ACC112 (cell line): ENCODE results near the gene REN.

Experiments used
- H2AFZ ChIP-seq: fragments of 200-600 bp; sonication (generic); one replicate; pipeline ENCODE4 v1.6.0; 2017; ENCODE audit warnings: antibody characterized with exemption, low read length; ENCODE audit not compliant: unreplicated experiment
- H3K27ac ChIP-seq: fragments of 200-600 bp; sonication (generic); 2 replicates; pipeline ENCODE4 v1.5.1; 2014; ENCODE audit warnings: low read depth, mild to moderate bottlenecking, antibody characterized with exemption, low read length, moderate library complexity
- H3K27me3 ChIP-seq: fragments of 200-600 bp; sonication (generic); 2 replicates; pipeline ENCODE4 v1.6.1; 2014; ENCODE audit warnings: mild to moderate bottlenecking, antibody characterized with exemption, low read length, moderate library complexity, mixed read lengths; ENCODE audit not compliant: insufficient read depth
- H3K36me3 ChIP-seq: fragments of 200-600 bp; sonication (generic); 2 replicates; pipeline ENCODE4 v1.6.1; 2016; ENCODE audit warnings: mild to moderate bottlenecking, antibody characterized with exemption, low read length, moderate library complexity, mixed read lengths; ENCODE audit not compliant: insufficient read depth
- H3K4me1 ChIP-seq: fragments of 200-600 bp; sonication (generic); one replicate; pipeline ENCODE4 v1.6.1; 2016; ENCODE audit warnings: low read length, mixed read lengths; ENCODE audit not compliant: insufficient read depth, unreplicated experiment, control insufficient read depth
- H3K4me3 ChIP-seq: fragments of 200-600 bp; sonication (generic); 2 replicates; pipeline ENCODE4 v1.5.1; 2014; ENCODE audit warnings: mild to moderate bottlenecking, low read depth, low read length
- H3K79me2 ChIP-seq: fragments of 200-600 bp; sonication (generic); one replicate; pipeline ENCODE4 v1.6.0; 2016; ENCODE audit warnings: low read length; ENCODE audit not compliant: control insufficient read depth, unreplicated experiment, insufficient read depth

REN gene

GRCh38 chr1:204166219-204166618 is at the start of gene REN:
Gene REN, minus strand, starts transcription at chr1:204166337. Its CDS starts 44 bp downstream, at chr1:204166293.
- Histone ChIP-seq H3K4me1 (no peaks in the 10 kb centered on the region), H2AFZ (no peak within 1 kb of the TSS), H3K4me3 (no peak within 1 kb of the TSS), H3K27ac (no peak within 1 kb of the TSS), H3K79me2 (no peaks in the 10 kb centered on the region), H3K27me3 (no peaks in the 10 kb centered on the region), H3K36me3 (no peaks in the 10 kb centered on the region)

GRCh38 chr1:204213668-204214662 is 47.8 kb upstream of the REN start, which contains the start of gene GOLT1A:
Gene GOLT1A, minus strand, starts transcription at chr1:204213988. Its CDS starts 82 bp downstream, at chr1:204213906.
- Histone ChIP-seq H3K27me3 (peaks cover 23% of the 10 kb centered on the region), H3K27ac (no peak within 1 kb of the TSS), H2AFZ (peak within 1 kb of the TSS; percentile 48), H3K79me2 (no peaks in the 10 kb centered on the region), H3K4me3 (peak within 1 kb of the TSS; percentile 42; the same call in 1 of the 2 replicates), H3K4me1 (no peaks in the 10 kb centered on the region), H3K36me3 (no peaks in the 10 kb centered on the region)

- H3K27me3 ChIP-seq, result peaks cover 29% of the 10 kb centered on the region
- no peak overlapping the region for H3K4me3 ChIP-seq
- H3K4me1 ChIP-seq, result no peaks in the 10 kb centered on the region
- no peaks in the 10 kb centered on the region for H3K36me3 ChIP-seq
- H3K79me2 ChIP-seq, result no peaks in the 10 kb centered on the region
- H2AFZ ChIP-seq, result no peak overlapping the region
- no peak overlapping the region for H3K27ac ChIP-seq
Measured at GRCh38 chr1:204212715-204213114, 46.6 kb upstream of the REN start.

- no peak overlapping the region for H2AFZ ChIP-seq
- H3K36me3 ChIP-seq, result no peaks in the 10 kb centered on the region
- H3K79me2 ChIP-seq, result no peaks in the 10 kb centered on the region
- H3K27ac ChIP-seq, result no peak overlapping the region
- H3K4me1 ChIP-seq, result no peaks in the 10 kb centered on the region
- no peak overlapping the region for H3K4me3 ChIP-seq
- peaks cover 39% of the 10 kb centered on the region for H3K27me3 ChIP-seq
Measured at GRCh38 chr1:204211046-204211445, 44.9 kb upstream of the REN start.

- Histone ChIP-seq H3K27me3 (peaks cover 61% of the 10 kb centered on the region), H3K27ac (no peak overlapping the region), H2AFZ (no peak overlapping the region), H3K4me3 (no peak overlapping the region), H3K4me1 (no peaks in the 10 kb centered on the region), H3K36me3 (no peaks in the 10 kb centered on the region), H3K79me2 (no peaks in the 10 kb centered on the region)
Measured at GRCh38 chr1:204207136-204207616, 41.0 kb upstream of the REN start.

GRCh38 chr1:204206121-204206520 is 40.0 kb upstream of the REN start:
- H3K4me3 ChIP-seq, result no peak overlapping the region
- H3K36me3 ChIP-seq, result no peaks in the 10 kb centered on the region
- peaks cover 61% of the 10 kb centered on the region for H3K27me3 ChIP-seq
- H3K79me2 ChIP-seq, result no peaks in the 10 kb centered on the region
- no peaks in the 10 kb centered on the region for H3K4me1 ChIP-seq
- no peak overlapping the region for H2AFZ ChIP-seq
- H3K27ac ChIP-seq, result no peak overlapping the region

GRCh38 chr1:204205486-204205885 is 39.3 kb upstream of the REN start:
- no peak overlapping the region for H2AFZ ChIP-seq
- no peak overlapping the region for H3K27ac ChIP-seq
- H3K36me3 ChIP-seq, result no peaks in the 10 kb centered on the region
- no peaks in the 10 kb centered on the region for H3K79me2 ChIP-seq
- peaks cover 61% of the 10 kb centered on the region for H3K27me3 ChIP-seq
- no peaks in the 10 kb centered on the region for H3K4me1 ChIP-seq
- H3K4me3 ChIP-seq, result no peak overlapping the region

- no peaks in the 10 kb centered on the region for H3K79me2 ChIP-seq
- no peak overlapping the region for H3K4me3 ChIP-seq
- no peak overlapping the region for H2AFZ ChIP-seq
- no peaks in the 10 kb centered on the region for H3K4me1 ChIP-seq
- H3K36me3 ChIP-seq, result no peaks in the 10 kb centered on the region
- peaks cover 61% of the 10 kb centered on the region for H3K27me3 ChIP-seq
- H3K27ac ChIP-seq, result no peak overlapping the region
Measured at GRCh38 chr1:204204944-204205343, 38.8 kb upstream of the REN start.

- Histone ChIP-seq H3K36me3 (no peaks in the 10 kb centered on the region), H3K27me3 (peaks cover 49% of the 10 kb centered on the region), H3K79me2 (no peaks in the 10 kb centered on the region), H3K4me3 (no peak overlapping the region), H3K27ac (no peak overlapping the region), H2AFZ (no peak overlapping the region), H3K4me1 (peaks cover 9% of the 10 kb centered on the region)
Measured at GRCh38 chr1:204203206-204203767, 37.1 kb upstream of the REN start.

- Histone ChIP-seq H3K36me3 (no peaks in the 10 kb centered on the region), H2AFZ (no peak overlapping the region), H3K27ac (no peak overlapping the region), H3K4me1 (peaks cover 12% of the 10 kb centered on the region), H3K27me3 (peaks cover 48% of the 10 kb centered on the region), H3K4me3 (no peak overlapping the region), H3K79me2 (no peaks in the 10 kb centered on the region)
Measured at GRCh38 chr1:204202481-204202880, 36.3 kb upstream of the REN start.
